ENCODE data around the gene CITED4.

DNA sequence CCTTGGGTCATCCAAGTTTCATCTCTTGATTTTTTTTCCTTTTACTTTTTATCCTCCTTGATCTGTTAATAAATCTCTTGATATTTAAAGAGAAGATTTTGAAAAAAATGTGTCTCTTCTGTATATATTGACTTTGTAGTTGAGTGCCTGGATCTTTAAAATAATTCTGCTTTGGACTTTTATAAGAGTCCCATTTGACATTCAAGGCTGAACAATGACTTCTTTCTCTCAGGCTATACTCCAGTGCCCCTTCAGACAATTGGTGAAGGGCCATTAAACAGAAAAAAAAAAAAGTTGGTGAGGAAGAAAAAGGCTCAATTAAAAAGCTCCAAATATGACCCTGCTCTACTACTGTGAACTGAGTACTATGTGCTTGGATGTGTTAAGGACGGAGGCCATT, 40.9 kb upstream of the CITED4 start:
- TF ChIP-seq, protein P1, sequence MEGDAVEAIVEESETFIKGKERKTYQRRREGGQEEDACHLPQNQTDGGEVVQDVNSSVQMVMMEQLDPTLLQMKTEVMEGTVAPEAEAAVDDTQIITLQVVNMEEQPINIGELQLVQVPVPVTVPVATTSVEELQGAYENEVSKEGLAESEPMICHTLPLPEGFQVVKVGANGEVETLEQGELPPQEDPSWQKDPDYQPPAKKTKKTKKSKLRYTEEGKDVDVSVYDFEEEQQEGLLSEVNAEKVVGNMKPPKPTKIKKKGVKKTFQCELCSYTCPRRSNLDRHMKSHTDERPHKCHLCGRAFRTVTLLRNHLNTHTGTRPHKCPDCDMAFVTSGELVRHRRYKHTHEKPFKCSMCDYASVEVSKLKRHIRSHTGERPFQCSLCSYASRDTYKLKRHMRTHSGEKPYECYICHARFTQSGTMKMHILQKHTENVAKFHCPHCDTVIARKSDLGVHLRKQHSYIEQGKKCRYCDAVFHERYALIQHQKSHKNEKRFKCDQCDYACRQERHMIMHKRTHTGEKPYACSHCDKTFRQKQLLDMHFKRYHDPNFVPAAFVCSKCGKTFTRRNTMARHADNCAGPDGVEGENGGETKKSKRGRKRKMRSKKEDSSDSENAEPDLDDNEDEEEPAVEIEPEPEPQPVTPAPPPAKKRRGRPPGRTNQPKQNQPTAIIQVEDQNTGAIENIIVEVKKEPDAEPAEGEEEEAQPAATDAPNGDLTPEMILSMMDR (IDR thresholded peaks at IDR 0.05), result no peak
- TF ChIP-seq POLR2A (IDR thresholded peaks at IDR 0.05), result no peak
- no peak for TF ChIP-seq POLR2AphosphoS5 (IDR thresholded peaks at IDR 0.05)
- no peak for TF ChIP-seq EP300 (IDR thresholded peaks at IDR 0.05)

Measured in gastroesophageal sphincter (tissue), 3 donors.